Loucy (cell line): ENCODE measurements around the gene PHLDB2.

ENCODE experiments used
- H2AFZ ChIP-seq: fragments of 200-600 bp; sonication (generic); 2 replicates; pipeline ENCODE4 v1.6.0; 2016; ENCODE audit warnings: antibody characterized with exemption, mild to moderate bottlenecking, low read length, moderate library complexity
- H3F3A ChIP-seq: fragments of 200-600 bp; 2 replicates; pipeline ENCODE4 v1.6.0; 2016; ENCODE audit warnings: antibody characterized with exemption, low read depth, mild to moderate bottlenecking
- H3K27me3 ChIP-seq: fragments of 200-600 bp; sonication (generic); 2 replicates; pipeline ENCODE4 v1.6.1; 2014; ENCODE audit warnings: low read length, mild to moderate bottlenecking; ENCODE audit not compliant: insufficient read depth, poor library complexity, severe bottlenecking
- H3K36me3 ChIP-seq: fragments of 200-600 bp; sonication (generic); 2 replicates; pipeline ENCODE4 v1.6.1; 2016; ENCODE audit warnings: low read length; ENCODE audit not compliant: insufficient read depth
- H3K4me1 ChIP-seq: fragments of 200-600 bp; sonication (generic); 2 replicates; pipeline ENCODE4 v1.5.1; 2014; ENCODE audit warnings: low read length, mild to moderate bottlenecking; ENCODE audit not compliant: insufficient read depth, poor library complexity, severe bottlenecking
- H3K4me2 ChIP-seq: fragments of 200-600 bp; sonication (generic); 2 replicates; pipeline ENCODE4 v1.6.0; 2014; ENCODE audit warnings: antibody characterized with exemption, low read length, low read depth, mild to moderate bottlenecking; ENCODE audit not compliant: poor library complexity, severe bottlenecking
- H3K4me3 ChIP-seq: fragments of 200-600 bp; sonication (generic); 2 replicates; pipeline ENCODE4 v1.5.1; 2014; ENCODE audit warnings: low read length, mild to moderate bottlenecking, mixed read lengths; ENCODE audit not compliant: poor library complexity, severe bottlenecking
- H3K79me2 ChIP-seq: fragments of 200-600 bp; sonication (generic); 2 replicates; pipeline ENCODE4 v1.6.1; 2014; ENCODE audit warnings: low read length; ENCODE audit not compliant: insufficient read depth
- H3K9ac ChIP-seq: fragments of 200-600 bp; sonication (generic); 2 replicates; pipeline ENCODE4 v1.6.0; 2014; ENCODE audit warnings: mild to moderate bottlenecking, low read depth, low read length, moderate library complexity; ENCODE audit not compliant: poor library complexity, severe bottlenecking
- H3K9me2 ChIP-seq: fragments of 200-600 bp; sonication (generic); replicated peaks from 2 replicates; pipeline ENCODE4 v1.6.1; 2016; ENCODE audit warnings: low read depth, low read length, mixed read lengths
- H3K9me3 ChIP-seq: fragments of 200-600 bp; sonication (generic); 2 replicates; pipeline ENCODE4 v1.6.1; 2014; ENCODE audit warnings: mild to moderate bottlenecking, antibody characterized with exemption, low read length, low read depth; ENCODE audit not compliant: insufficient read depth
- H4K20me1 ChIP-seq: fragments of 200-600 bp; sonication (generic); 2 replicates; pipeline ENCODE4 v1.6.0; 2014; ENCODE audit warnings: antibody characterized with exemption, low read length, mild to moderate bottlenecking; ENCODE audit not compliant: insufficient read depth, poor library complexity, severe bottlenecking
- EZH2phosphoT487 ChIP-seq: fragments of 200-600 bp; IDR thresholded peaks from 2 replicates; pipeline ENCODE4 v1.6.1; 2018; ENCODE audit warnings: antibody characterized with exemption, mild to moderate bottlenecking, moderate library complexity, borderline replicate concordance
- TF ChIP-seq, protein P1 (sequence below): fragments of 200-600 bp; sonication (generic); conservative IDR thresholded peaks from 2 replicates; pipeline ENCODE4 v1.5.1; 2014; ENCODE audit warnings: mild to moderate bottlenecking, antibody characterized with exemption, low read length

The PHLDB2 gene

DNA sequence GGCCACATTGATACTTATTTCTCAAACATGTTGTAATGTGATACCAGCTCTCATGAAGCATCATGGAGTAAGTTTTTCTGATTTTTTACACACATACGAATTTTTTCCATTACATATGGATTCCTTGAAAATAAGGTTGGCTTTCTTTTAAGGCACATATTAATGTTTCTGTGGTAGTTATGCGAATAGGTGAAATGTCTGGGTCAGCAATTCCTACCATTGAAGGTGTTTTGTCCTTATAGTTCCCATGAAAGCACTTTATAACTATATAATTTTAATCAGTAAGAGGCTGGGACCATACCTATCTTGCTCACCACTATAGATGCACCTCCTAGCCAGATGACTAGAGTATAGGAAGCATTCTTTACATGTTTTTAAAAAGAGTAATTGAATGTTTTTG, 33.0 kb downstream of the PHLDB2 start:
- Histone ChIP-seq H3K36me3 (no peaks in the 10 kb centered on the region), H3K9ac (no peak overlapping the region), H3K9me2 (no peaks in the 10 kb centered on the region), H3K27me3 (no peaks in the 10 kb centered on the region), H2AFZ (no peak overlapping the region), H3K4me3 (no peak overlapping the region), H3F3A (no peaks in the 10 kb centered on the region), H4K20me1 (peaks cover under 1% of the 10 kb centered on the region), H3K9me3 (no peaks in the 10 kb centered on the region), H3K4me2 (no peak overlapping the region), H3K4me1 (no peaks in the 10 kb centered on the region), H3K79me2 (no peaks in the 10 kb centered on the region)
- no peak for TF ChIP-seq EZH2phosphoT487
- TF ChIP-seq, protein P1, sequence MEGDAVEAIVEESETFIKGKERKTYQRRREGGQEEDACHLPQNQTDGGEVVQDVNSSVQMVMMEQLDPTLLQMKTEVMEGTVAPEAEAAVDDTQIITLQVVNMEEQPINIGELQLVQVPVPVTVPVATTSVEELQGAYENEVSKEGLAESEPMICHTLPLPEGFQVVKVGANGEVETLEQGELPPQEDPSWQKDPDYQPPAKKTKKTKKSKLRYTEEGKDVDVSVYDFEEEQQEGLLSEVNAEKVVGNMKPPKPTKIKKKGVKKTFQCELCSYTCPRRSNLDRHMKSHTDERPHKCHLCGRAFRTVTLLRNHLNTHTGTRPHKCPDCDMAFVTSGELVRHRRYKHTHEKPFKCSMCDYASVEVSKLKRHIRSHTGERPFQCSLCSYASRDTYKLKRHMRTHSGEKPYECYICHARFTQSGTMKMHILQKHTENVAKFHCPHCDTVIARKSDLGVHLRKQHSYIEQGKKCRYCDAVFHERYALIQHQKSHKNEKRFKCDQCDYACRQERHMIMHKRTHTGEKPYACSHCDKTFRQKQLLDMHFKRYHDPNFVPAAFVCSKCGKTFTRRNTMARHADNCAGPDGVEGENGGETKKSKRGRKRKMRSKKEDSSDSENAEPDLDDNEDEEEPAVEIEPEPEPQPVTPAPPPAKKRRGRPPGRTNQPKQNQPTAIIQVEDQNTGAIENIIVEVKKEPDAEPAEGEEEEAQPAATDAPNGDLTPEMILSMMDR, result no peak

DNA sequence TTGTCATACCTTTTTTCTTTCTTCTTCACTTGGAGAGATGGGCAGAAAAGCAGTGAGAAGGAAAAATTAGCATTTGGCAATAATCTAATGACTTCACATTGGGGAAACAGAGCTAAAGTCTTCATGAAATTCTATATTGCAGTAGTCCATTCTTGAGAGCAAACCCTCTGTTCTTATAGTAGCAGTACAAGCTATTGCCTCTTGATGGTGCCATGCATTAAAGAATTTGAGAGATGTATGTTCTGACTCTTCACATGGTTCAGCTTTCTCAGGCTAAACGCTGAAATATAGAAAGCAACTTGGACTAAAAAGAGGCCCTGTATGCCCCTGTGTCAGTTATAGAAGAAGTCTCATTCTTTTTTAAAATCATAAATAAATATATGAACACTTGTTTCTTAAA, 36.0 kb downstream of the PHLDB2 start:
- H3K4me1 ChIP-seq, result peaks cover 5% of the 10 kb centered on the region
- no peaks in the 10 kb centered on the region for H3K9me3 ChIP-seq
- H3K4me3 ChIP-seq, result no peak overlapping the region
- H4K20me1 ChIP-seq, result no peaks in the 10 kb centered on the region
- H3K79me2 ChIP-seq, result no peaks in the 10 kb centered on the region
- H3K9ac ChIP-seq, result no peak overlapping the region
- H3F3A ChIP-seq, result no peaks in the 10 kb centered on the region
- no peak overlapping the region for H3K4me2 ChIP-seq
- H3K36me3 ChIP-seq, result no peaks in the 10 kb centered on the region
- no peaks in the 10 kb centered on the region for H3K27me3 ChIP-seq
- H3K9me2 ChIP-seq, result no peaks in the 10 kb centered on the region
- TF ChIP-seq, protein P1, result peak; percentile 75
- TF ChIP-seq EZH2phosphoT487, result no peak
- H2AFZ ChIP-seq, result no peak overlapping the region

DNA sequence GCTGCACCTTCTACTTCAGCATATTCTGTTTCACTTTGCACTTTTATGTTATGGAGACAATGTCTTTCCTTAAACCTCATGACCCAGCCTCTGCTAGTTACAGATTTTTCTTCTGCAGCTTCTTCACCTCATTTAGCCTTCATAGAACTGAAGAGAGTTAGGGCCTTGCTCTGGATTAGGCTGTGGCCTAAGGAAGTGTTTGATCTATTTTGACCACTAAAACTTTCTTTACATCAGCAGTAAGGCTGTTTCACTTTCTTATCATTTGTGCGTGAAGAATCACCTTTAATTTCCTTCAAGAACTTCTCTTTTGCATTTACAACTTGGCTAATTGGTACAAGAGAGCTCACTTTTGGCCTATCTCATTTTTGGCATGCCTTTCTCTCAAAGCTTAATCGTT, 40.9 kb downstream of the PHLDB2 start:
- Histone ChIP-seq H3K4me1 (peaks cover 8% of the 10 kb centered on the region), H3K9me2 (no peaks in the 10 kb centered on the region), H4K20me1 (no peaks in the 10 kb centered on the region), H3K27me3 (no peaks in the 10 kb centered on the region), H3K9me3 (no peaks in the 10 kb centered on the region), H3K4me3 (no peak overlapping the region), H3K4me2 (no peak overlapping the region), H3K9ac (no peak overlapping the region), H3K79me2 (no peaks in the 10 kb centered on the region), H3F3A (no peaks in the 10 kb centered on the region), H3K36me3 (no peaks in the 10 kb centered on the region), H2AFZ (no peak overlapping the region)
- TF ChIP-seq, protein P1, result no peak
- no peak for TF ChIP-seq EZH2phosphoT487
